H9 (cell line): ENCODE results near the gene GUCY2D. TPM values are rescaled to one million over a fixed set of nuclear protein-coding genes. Genes with fewer than 3 reads are reported as not detected.

Experiments
- DNase-seq: peaks from one replicate; pipeline ENCODE4 v3.0.0-alpha.2; 2017
- H2AFZ ChIP-seq: one replicate; pipeline ENCODE4 v1.6.1; 2013; ENCODE audit warnings: mild to moderate bottlenecking, low read length, control low read depth, moderate library complexity
- H2AK5ac ChIP-seq: 2 replicates; pipeline ENCODE4 v1.6.1; 2013; ENCODE audit warnings: low read length, control low read depth, mixed read lengths; ENCODE audit not compliant: insufficient read length
- H2BK120ac ChIP-seq: one replicate; pipeline ENCODE4 v1.6.1; 2013; ENCODE audit warnings: low read depth, mild to moderate bottlenecking, low read length, control low read depth, inconsistent platforms; ENCODE audit not compliant: poor library complexity, severe bottlenecking
- H2BK12ac ChIP-seq: 2 replicates; pipeline ENCODE4 v1.6.1; 2013; ENCODE audit warnings: low read length, control low read depth, mixed read lengths, low read depth; ENCODE audit not compliant: insufficient read length
- H2BK15ac ChIP-seq: 2 replicates; pipeline ENCODE4 v1.6.1; 2013; ENCODE audit warnings: low read depth, low read length, control low read depth
- H2BK20ac ChIP-seq: one replicate; pipeline ENCODE4 v1.6.1; 2013; ENCODE audit warnings: low read depth, mild to moderate bottlenecking, low read length, control low read depth, inconsistent platforms; ENCODE audit not compliant: poor library complexity, severe bottlenecking
- H2BK5ac ChIP-seq: 2 replicates; pipeline ENCODE4 v1.6.1; 2013; ENCODE audit warnings: low read length, control low read depth, mixed read lengths; ENCODE audit not compliant: insufficient read length
- H3K14ac ChIP-seq: 2 replicates; pipeline ENCODE4 v1.6.1; 2013; ENCODE audit warnings: low read length, control low read depth; ENCODE audit not compliant: insufficient read depth
- H3K18ac ChIP-seq: 2 replicates; pipeline ENCODE4 v1.6.1; 2013; ENCODE audit warnings: low read depth, mild to moderate bottlenecking, mixed read lengths, low read length, control low read depth; ENCODE audit not compliant: insufficient read length
- H3K23ac ChIP-seq: 2 replicates; pipeline ENCODE4 v1.6.1; 2013; ENCODE audit warnings: low read length, control low read depth, mixed read lengths, low read depth; ENCODE audit not compliant: insufficient read length
- H3K23me2 ChIP-seq: 2 replicates; pipeline ENCODE4 v1.6.1; 2013; ENCODE audit warnings: low read depth, mild to moderate bottlenecking, mixed read lengths, low read length, control low read depth; ENCODE audit not compliant: insufficient read length, poor library complexity, severe bottlenecking
- H3K27ac ChIP-seq: 2 replicates; pipeline ENCODE4 v1.5.1; 2013; ENCODE audit warnings: low read length, control low read depth, mixed read lengths, low read depth; ENCODE audit not compliant: insufficient read length
- H3K27me3 ChIP-seq: 2 replicates; pipeline ENCODE4 v1.6.1; 2013; ENCODE audit warnings: low read length, control low read depth, inconsistent platforms; ENCODE audit not compliant: insufficient read depth
- H3K4ac ChIP-seq: 2 replicates; pipeline ENCODE4 v1.6.1; 2013; ENCODE audit warnings: low read depth, mild to moderate bottlenecking, control low read depth, inconsistent platforms, low read length, moderate library complexity
- H3K4me1 ChIP-seq: 2 replicates; pipeline ENCODE4 v1.6.1; 2013; ENCODE audit warnings: low read length, control low read depth, inconsistent platforms; ENCODE audit not compliant: insufficient read depth
- H3K4me2 ChIP-seq: 2 replicates; pipeline ENCODE4 v1.6.1; 2013; ENCODE audit warnings: low read length, control low read depth, mixed read lengths; ENCODE audit not compliant: insufficient read length, insufficient read depth
- H3K56ac ChIP-seq: 2 replicates; pipeline ENCODE4 v1.6.1; 2013; ENCODE audit warnings: low read depth, mild to moderate bottlenecking, mixed read lengths, low read length, control low read depth; ENCODE audit not compliant: insufficient read length
- H3K79me1 ChIP-seq: 2 replicates; pipeline ENCODE4 v1.6.1; 2013; ENCODE audit warnings: low read depth, mild to moderate bottlenecking, moderate library complexity, low read length, control low read depth, inconsistent platforms; ENCODE audit not compliant: insufficient read depth, poor library complexity, severe bottlenecking
- H3K79me2 ChIP-seq: 2 replicates; pipeline ENCODE4 v1.6.1; 2013; ENCODE audit warnings: low read length, control low read depth, inconsistent platforms; ENCODE audit not compliant: insufficient read depth
- H3K9ac ChIP-seq: 2 replicates; pipeline ENCODE4 v1.6.1; 2013; ENCODE audit warnings: low read length, control low read depth, mixed read lengths; ENCODE audit not compliant: insufficient read length; ENCODE audit errors: extremely low read depth
- H3K9me3 ChIP-seq: one replicate; pipeline ENCODE4 v1.6.1; 2013; ENCODE audit warnings: low read depth, low read length, inconsistent platforms; ENCODE audit not compliant: control insufficient read depth
- H3T11ph ChIP-seq: one replicate; pipeline ENCODE4 v1.6.1; 2013; ENCODE audit warnings: mild to moderate bottlenecking, low read length, control low read depth, inconsistent platforms
- H4K20me1 ChIP-seq: one replicate; pipeline ENCODE4 v1.6.1; 2013; ENCODE audit not compliant: control insufficient read depth, insufficient read length, insufficient read depth
- H4K5ac ChIP-seq: 2 replicates; pipeline ENCODE4 v1.6.1; 2013; ENCODE audit warnings: low read depth, mild to moderate bottlenecking, mixed read lengths, low read length, control low read depth; ENCODE audit not compliant: insufficient read length
- H4K8ac ChIP-seq: replicated peaks from 2 replicates; pipeline ENCODE4 v1.6.1; 2013; ENCODE audit warnings: low read length, control low read depth, mixed read lengths, low read depth; ENCODE audit not compliant: insufficient read length
- H4K91ac ChIP-seq: 2 replicates; pipeline ENCODE4 v1.6.1; 2013; ENCODE audit warnings: low read depth, mild to moderate bottlenecking, moderate library complexity, mixed read lengths, low read length, control low read depth; ENCODE audit not compliant: insufficient read length
- H3K27ac Mint-ChIP-seq, 3 experiments: 2 replicates in 2 of 3; 3 replicates in 1 of 3; pipeline ENCODE4 v1.8.0; 2020 to 2021; ENCODE audit warnings: mixed read lengths in 3 of 3, mild to moderate bottlenecking in 1 of 3, moderate library complexity in 1 of 3
- H3K27me3 Mint-ChIP-seq: 2 replicates; pipeline ENCODE4 v1.8.0; 2021; ENCODE audit warnings: low read depth, mild to moderate bottlenecking, moderate library complexity, mixed read lengths
- H3K36me3 Mint-ChIP-seq, 3 experiments: 2 replicates in 2 of 3; 3 replicates in 1 of 3; pipeline ENCODE4 v1.8.0; 2020 to 2021; ENCODE audit warnings: low read depth in 3 of 3, mixed read lengths in 3 of 3; ENCODE audit not compliant: insufficient read depth in 1 of 3
- H3K4me1 Mint-ChIP-seq, 2 experiments: 2 replicates each; pipeline ENCODE4 v1.8.0; 2020; ENCODE audit warnings: mixed read lengths in 2 of 2
- H3K4me3 Mint-ChIP-seq, 2 experiments: 2 replicates in 1 of 2; 3 replicates in 1 of 2; pipeline ENCODE4 v1.8.0; 2020 to 2021; ENCODE audit warnings: mild to moderate bottlenecking in 2 of 2, mixed read lengths in 2 of 2, moderate library complexity in 1 of 2
- H3K9me3 Mint-ChIP-seq, 2 experiments: 2 replicates in 1 of 2; 3 replicates in 1 of 2; pipeline ENCODE4 v1.8.0; 2020; ENCODE audit warnings: mild to moderate bottlenecking in 2 of 2, mixed read lengths in 2 of 2, moderate library complexity in 1 of 2
- CTCF ChIP-seq: fragments of 200-600 bp; sonication (generic); conservative IDR thresholded peaks from 3 replicates; pipeline ENCODE4 v1.8.0; 2021; ENCODE audit warnings: antibody characterized with exemption, mild to moderate bottlenecking
- WGBS: extraction: QIAGEN DNeasy Blood & Tissue Kit; methylation state at CpG from one replicate; pipeline ENCODE4 v1.1.7; 2013; ENCODE audit warnings: missing lambda C conversion rate, low lambda C conversion rate, mixed read lengths; ENCODE audit not compliant: insufficient read length; ENCODE audit errors: extremely low coverage; 5-methylcytosine and 5-hydroxymethylcytosine counted together
- total RNA-seq: library from RNA; stranded (reverse); gene quantifications from 2 replicates; pipeline ENCODE4 v1.2.1, GENCODE V29; 2021

Gene GUCY2D
- total RNA-seq, 1 experiment from 2014 or later = 0.15 TPM

- no CpG with 5 or more reads among the region's 7 CpGs for WGBS
- Mint-ChIP-seq H3K27me3 (peaks cover 75% of the 10 kb centered on the region), H3K36me3 (no peaks in the 10 kb centered on the region), H3K9me3 (no peaks in the 10 kb centered on the region), H3K27ac (no peak overlapping the region), H3K4me1 (peaks cover 35 to 38% of the 10 kb centered on the region in 2 experiments), H3K4me3 (no peak overlapping the region)
- Histone ChIP-seq H2BK120ac (no peak overlapping the region), H2BK15ac (no peak overlapping the region), H3K79me1 (no peaks in the 10 kb centered on the region), H3K4ac (no peak overlapping the region), H3K9ac (no peak overlapping the region), H4K20me1 (no peaks in the 10 kb centered on the region), H3K9me3 (no peaks in the 10 kb centered on the region), H3T11ph (no peak overlapping the region), H3K4me2 (no peak overlapping the region), H3K4me1 (peaks cover 3% of the 10 kb centered on the region; the same call in 1 of the 2 replicates), H2AK5ac (no peak overlapping the region), H4K5ac (no peak overlapping the region), H3K23ac (no peak overlapping the region), H2AFZ (no peak overlapping the region), H3K27me3 (peaks cover 13% of the 10 kb centered on the region; the same call in 1 of the 2 replicates), H4K91ac (no peak overlapping the region), H3K79me2 (no peaks in the 10 kb centered on the region), H2BK12ac (no peak overlapping the region), H3K18ac (no peak overlapping the region), H3K27ac (no peak overlapping the region), H4K8ac (no peak overlapping the region), H3K56ac (no peak overlapping the region), H3K23me2 (peaks cover 10% of the 10 kb centered on the region), H3K14ac (no peak overlapping the region), H2BK5ac (no peak overlapping the region), H2BK20ac (no peak overlapping the region)
- no peak for TF ChIP-seq CTCF
- DNase-seq = no peak
Observed at GRCh38 chr17:8059131-8059530, 56.7 kb downstream of the GUCY2D start.
